RKO (cell line): Measurements from ENCODE around the gene GPATCH2.
"Not testable (repeated sequence)": the region's sequence is repeated elsewhere in the genome, so short reads cannot be mapped to it uniquely, and the experiment has no call there.

ENCODE experiments used
- DNase-seq: peaks from one replicate; pipeline ENCODE4 v3.0.0-alpha.2; 2016; ENCODE audit warnings: low spot score

The GPATCH2 gene

GRCh38 chr1:217443845-217444244, 187.0 kb downstream of the GPATCH2 start:
- no peak for DNase-seq

- no peak for DNase-seq
These were observed 193.5 kb downstream of the GPATCH2 start for GRCh38 chr1:217437376-217437775.

- DNase-seq, result no peak
These were observed 195.7 kb downstream of the GPATCH2 start for GRCh38 chr1:217435204-217435603.

GRCh38 chr1:217433664-217434063, 197.2 kb downstream of the GPATCH2 start:
- DNase-seq, result no peak

GRCh38 chr1:217432339-217432738, 198.6 kb downstream of the GPATCH2 start:
- no peak for DNase-seq

GRCh38 chr1:217431395-217431794, 199.5 kb downstream of the GPATCH2 start:
- peak; percentile 6 for DNase-seq

GRCh38 chr1:217425422-217425821, 205.5 kb downstream of the GPATCH2 start:
- no peak for DNase-seq

GRCh38 chr1:217419194-217419551, 211.7 kb downstream of the GPATCH2 start:
- no peak for DNase-seq

GRCh38 chr1:217418269-217419193, 212.4 kb downstream of the GPATCH2 start:
- DNase-seq, result no peak

GRCh38 chr1:217417363-217417762, 213.5 kb downstream of the GPATCH2 start:
- no peak for DNase-seq

GRCh38 chr1:217407534-217408001, 223.3 kb downstream of the GPATCH2 start:
- DNase-seq, result no peak

GRCh38 chr1:217403026-217403720, 227.7 kb downstream of the GPATCH2 start:
- no peak for DNase-seq

- peak; percentile 3 for DNase-seq
These were observed 228.6 kb downstream of the GPATCH2 start for GRCh38 chr1:217402301-217402700.

GRCh38 chr1:217393896-217394295, 237.0 kb downstream of the GPATCH2 start:
- peak; percentile 18 for DNase-seq

GRCh38 chr1:217392441-217392840, 238.4 kb downstream of the GPATCH2 start:
- no peak for DNase-seq

GRCh38 chr1:217389895-217390294, 241.0 kb downstream of the GPATCH2 start:
- DNase-seq, result no peak

- DNase-seq, result no peak
These were observed 242.3 kb downstream of the GPATCH2 start for GRCh38 chr1:217388522-217389065.

GRCh38 chr1:217381773-217382172, 249.1 kb downstream of the GPATCH2 start:
- not testable (repeated sequence) for DNase-seq

GRCh38 chr1:217379804-217380203, 251.1 kb downstream of the GPATCH2 start:
- DNase-seq, result not testable (repeated sequence)

- DNase-seq, result no peak
These were observed 251.6 kb downstream of the GPATCH2 start for GRCh38 chr1:217379336-217379735.
